Sigmoid colon (tissue), 7 donors: ENCODE data around the gene PCSK1N. TPM values are rescaled to one million over a fixed set of nuclear protein-coding genes. Genes with fewer than 3 reads are reported as not detected.

Experiments
- DNase-seq: peaks from one replicate; pipeline ENCODE4 v3.0.0-alpha.2; 2019
- H3K27ac ChIP-seq, 4 donors: fragments of 200-600 bp; sonication (generic); one replicate each; pipeline ENCODE4 v1.5.1; 2016 to 2019; ENCODE audit warnings: mild to moderate bottlenecking in 1 of 4
- H3K27me3 ChIP-seq, 3 donors: fragments of 200-600 bp; sonication (generic); one replicate each; pipeline ENCODE4 v1.5.1; 2019; ENCODE audit warnings: mild to moderate bottlenecking in 1 of 3
- H3K36me3 ChIP-seq, 4 donors: fragments of 200-600 bp; sonication (generic); one replicate each; pipeline ENCODE4 v1.5.1; 2016 to 2019
- H3K4me1 ChIP-seq, 4 donors: fragments of 200-600 bp; sonication (generic); one replicate each; pipeline ENCODE4 v1.5.1; 2017 to 2019
- H3K4me3 ChIP-seq, 4 donors: fragments of 200-600 bp; sonication (generic); one replicate each; pipeline ENCODE4 v1.5.1; 2017 to 2019; ENCODE audit warnings: mild to moderate bottlenecking in 2 of 4, moderate library complexity in 1 of 4
- H3K9me3 ChIP-seq, 4 donors: fragments of 200-600 bp in 3 of 4; sonication (generic) in 3 of 4; one replicate each; pipeline versions ENCODE4 v1.5.1 to v1.6.1; 2013 to 2019
- CTCF ChIP-seq, 4 experiments: fragments of 450-650 bp in 3 of 4; fragments of 200-600 bp in 1 of 4; IDR thresholded peaks; one replicate each; pipeline ENCODE4 v1.5.1; 2016 to 2019; ENCODE audit warnings: antibody characterized with exemption in 4 of 4, mild to moderate bottlenecking in 3 of 4, moderate library complexity in 2 of 4
- EP300 ChIP-seq, 4 donors: sonication (generic); formaldehyde crosslinking; IDR thresholded peaks; one replicate each; pipeline ENCODE4 v1.6.1; 2017; ENCODE audit warnings: antibody characterized with exemption in 4 of 4
- POLR2A ChIP-seq, 2 donors: fragments of 450-650 bp; IDR thresholded peaks; one replicate each; pipeline ENCODE4 v1.6.1; 2016; ENCODE audit warnings: antibody characterized with exemption in 2 of 2, mild to moderate bottlenecking in 2 of 2, moderate library complexity in 2 of 2
- POLR2AphosphoS5 ChIP-seq, 4 donors: sonication (generic); formaldehyde crosslinking; IDR thresholded peaks; one replicate each; pipeline ENCODE4 v1.6.1; 2017; ENCODE audit warnings: antibody characterized with exemption in 4 of 4
- WGBS, 2 donors: extraction: QIAGEN DNeasy Blood & Tissue Kit; methylation state at CpG; one replicate each; pipeline ENCODE4 v1.1.7; 2013; 5-methylcytosine and 5-hydroxymethylcytosine counted together
- intact Hi-C: fragments of 100-400 bp; cut with DNase I; formaldehyde crosslinking; loops from one replicate; pipeline ENCODE4 v1.15.1; 2023
- polyA plus RNA-seq, 3 donors: library from polyadenylated mRNA; stranded (reverse); fragments of 200-250 nt; gene quantifications; one replicate each; pipeline ENCODE4 v1.2.3, GENCODE V29; 2013
- total RNA-seq, 4 donors: library from RNA; depleted of rRNA; stranded (reverse); fragments of >200 nt; gene quantifications; one replicate each; pipeline ENCODE4 v1.1.0, GENCODE V29; 2016
- donor health status: healthy with polysubstance abuse.
- donor health status: Bipolar disorder and iron deficiency.
- donor health status: healthy.

The PCSK1N gene
- total and polyA plus RNA-seq, 7 donors: 2.3 to 25.7 (median 6.9) TPM

GRCh38 chrX:48834383-48834709 is 1.1 kb downstream of the PCSK1N start:
- peaks cover 0 to 12% (median 6%) of the 10 kb centered on the region in 4 donors for H3K4me1 ChIP-seq
- H3K27ac ChIP-seq: no peak overlapping the region
- intact Hi-C loops: no loop called here
- DNase-seq: no peak
- H3K27me3 ChIP-seq: peaks cover 10 to 48% (median 16%) of the 10 kb centered on the region in 3 donors
- H3K9me3 ChIP-seq: no peaks in the 10 kb centered on the region
- no peaks in the 10 kb centered on the region for H3K36me3 ChIP-seq
- WGBS, 2 donors: 6 to 17% methylated on average over 7 of the region's 7 CpGs
- H3K4me3 ChIP-seq: no peak overlapping the region
- TF ChIP-seq POLR2AphosphoS5 (IDR thresholded peaks at IDR 0.05): no peak
- TF ChIP-seq POLR2A (IDR thresholded peaks at IDR 0.05): no peak
- TF ChIP-seq EP300 (IDR thresholded peaks at IDR 0.05): no peak
- no peak for TF ChIP-seq CTCF (IDR thresholded peaks at IDR 0.05)

GRCh38 chrX:48833542-48834138 is 1.8 kb downstream of the PCSK1N start:
- Histone ChIP-seq H3K36me3 (no peaks in the 10 kb centered on the region), H3K27ac (no peak overlapping the region), H3K4me1 (peaks cover 0 to 12% (median 6%) of the 10 kb centered on the region in 4 donors), H3K4me3 (no peak overlapping the region), H3K9me3 (no peaks in the 10 kb centered on the region), H3K27me3 (peaks cover 10 to 48% (median 16%) of the 10 kb centered on the region in 3 donors)
- no peak for TF ChIP-seq EP300 (IDR thresholded peaks at IDR 0.05)
- TF ChIP-seq CTCF (IDR thresholded peaks at IDR 0.05): no peak
- TF ChIP-seq POLR2AphosphoS5 (IDR thresholded peaks at IDR 0.05): no peak
- no peak for TF ChIP-seq POLR2A (IDR thresholded peaks at IDR 0.05)
- 10 to 31% methylated on average over 9 of the region's 9 CpGs for WGBS, 2 donors
- DNase-seq: no peak
- intact Hi-C loops: no loop called here

- no peak overlapping the region for H3K4me3 ChIP-seq
- peaks cover 0 to 12% (median 6%) of the 10 kb centered on the region in 4 donors for H3K4me1 ChIP-seq
- TF ChIP-seq CTCF (IDR thresholded peaks at IDR 0.05): no peak
- no peaks in the 10 kb centered on the region for H3K36me3 ChIP-seq
- DNase-seq: no peak
- H3K27ac ChIP-seq: no peak overlapping the region
- intact Hi-C loops: no loop called here
- peaks cover 10 to 48% (median 16%) of the 10 kb centered on the region in 3 donors for H3K27me3 ChIP-seq
- no peaks in the 10 kb centered on the region for H3K9me3 ChIP-seq
- 4 to 5% methylated on average over 57 of the region's 57 CpGs for WGBS, 2 donors
Observed at GRCh38 chrX:48831909-48832291, 3.5 kb downstream of the PCSK1N start.

- Histone ChIP-seq H3K4me1 (peaks cover 0 to 12% (median 6%) of the 10 kb centered on the region in 4 donors), H3K27me3 (peaks cover 10 to 48% (median 16%) of the 10 kb centered on the region in 3 donors), H3K9me3 (no peaks in the 10 kb centered on the region), H3K27ac (no peak overlapping the region), H3K36me3 (no peaks in the 10 kb centered on the region), H3K4me3 (no peak overlapping the region)
- 10% methylated on average over 58 of the region's 58 CpGs for WGBS, 2 donors
- intact Hi-C loops: no loop called here
- DNase-seq: no peak
- TF ChIP-seq EP300 (IDR thresholded peaks at IDR 0.05) (no peak), POLR2A (IDR thresholded peaks at IDR 0.05) (no peak), POLR2AphosphoS5 (IDR thresholded peaks at IDR 0.05) (no peak), CTCF (IDR thresholded peaks at IDR 0.05) (no peak)
Observed at GRCh38 chrX:48831136-48831908, 4.1 kb downstream of the PCSK1N start.
